Measurements from ENCODE around the gene C2CD4C.
"Not testable (repeated sequence)": the region's sequence is repeated elsewhere in the genome, so short reads cannot be mapped to it uniquely, and the experiment has no call there.

C2CD4C gene

DNA sequence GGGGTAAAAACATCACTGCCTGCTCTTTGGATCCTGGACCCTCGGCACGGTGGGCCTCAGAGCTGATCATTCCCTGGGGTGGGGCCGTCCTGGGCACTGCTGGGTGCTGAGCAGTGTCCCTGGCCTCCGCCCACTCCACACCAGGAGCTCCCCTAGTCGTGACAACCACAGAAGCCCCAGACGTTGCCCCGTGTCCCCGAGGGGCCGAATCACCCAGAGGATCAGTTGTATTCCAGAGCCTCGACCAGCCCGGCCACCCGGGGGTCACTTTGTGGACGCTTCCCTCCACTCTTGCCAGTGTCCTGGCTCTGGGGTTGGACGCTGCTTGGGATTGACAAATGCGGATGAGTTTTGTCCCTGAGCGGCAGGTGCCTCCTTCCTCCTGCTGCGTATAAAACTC, 10.2 kb downstream of the C2CD4C start:
- no peak for DNase-seq (ENCODE audit: low spot score)

DNA sequence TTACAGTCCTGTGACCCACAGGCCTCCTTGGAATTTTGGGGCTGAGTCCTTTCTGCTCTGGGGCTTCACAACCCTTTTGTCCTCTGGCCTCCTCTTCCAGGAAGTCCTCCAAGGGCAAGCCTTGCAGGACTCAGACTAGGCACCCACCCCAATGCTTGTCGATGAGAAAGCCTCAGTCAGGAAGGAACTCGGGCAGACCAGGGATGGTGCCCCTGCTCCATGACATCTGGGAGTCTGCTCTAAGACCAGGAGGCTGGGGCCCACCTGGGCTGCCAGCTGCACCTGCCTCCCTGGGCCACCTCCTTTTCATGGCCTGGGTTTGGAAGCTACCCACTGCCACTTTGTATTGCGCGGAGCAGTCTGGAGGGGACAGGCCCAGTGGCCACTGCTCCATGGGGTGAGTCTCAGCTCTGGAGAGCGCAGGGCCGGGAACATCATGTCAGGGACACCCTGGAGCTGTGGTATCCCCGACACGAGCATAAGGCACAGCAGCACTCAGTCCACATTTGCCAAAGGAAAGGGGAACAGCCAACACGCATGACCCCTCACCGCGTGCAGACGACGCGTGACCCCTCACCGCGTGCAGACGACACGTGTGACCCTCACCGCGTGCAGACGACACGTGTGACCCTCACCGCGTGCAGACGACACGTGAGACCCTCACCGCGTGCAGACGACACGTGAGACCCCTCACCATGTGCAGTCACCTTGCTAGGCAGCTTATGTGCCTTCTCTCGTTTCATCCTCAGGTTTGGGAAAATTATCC, 10.8 kb downstream of the C2CD4C start:
- no peak for DNase-seq (ENCODE audit: low spot score)

- no peak for DNase-seq (ENCODE audit: low spot score)
These were observed 11.6 kb downstream of the C2CD4C start for GRCh38 chr19:397321-397720.

DNA sequence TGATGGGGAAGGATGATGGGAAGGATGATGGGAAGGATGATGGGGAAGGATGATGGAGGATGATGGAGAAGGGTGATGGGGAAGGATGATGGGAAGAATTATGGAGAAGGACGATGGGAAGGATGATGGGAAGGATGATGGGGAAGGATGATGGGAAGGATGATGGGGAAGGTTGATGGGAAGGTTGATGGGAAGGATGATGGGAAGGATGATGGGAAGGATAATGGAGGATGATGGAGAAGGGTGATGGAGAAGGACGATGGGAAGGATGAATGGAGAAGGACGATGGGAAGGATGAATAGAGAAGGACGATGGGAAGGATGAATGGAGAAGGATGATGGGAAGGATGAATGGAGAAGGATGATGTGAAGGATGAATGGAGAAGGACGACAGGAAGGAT, 13.5 kb downstream of the C2CD4C start:
- no peak for DNase-seq (ENCODE audit: low spot score)

DNA sequence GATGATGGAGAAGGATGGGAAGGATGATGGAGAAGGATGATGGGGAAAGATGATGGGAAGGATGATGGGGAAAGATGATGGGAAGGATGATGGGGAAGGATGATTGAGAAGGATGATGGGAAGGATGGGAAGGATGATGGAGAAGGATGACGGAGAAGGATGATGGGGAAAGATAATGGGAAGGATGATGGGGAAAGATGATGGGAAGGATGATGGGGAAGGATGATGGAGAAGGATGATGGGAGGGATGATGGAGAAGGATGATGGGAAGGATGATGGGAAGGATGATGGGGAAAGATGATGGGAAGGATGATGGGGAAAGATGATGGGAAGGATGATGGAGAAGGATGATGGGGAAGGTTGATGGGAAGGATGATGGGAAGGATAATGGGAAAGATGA, 14.1 kb downstream of the C2CD4C start:
- not testable (repeated sequence) for DNase-seq (ENCODE audit: low spot score)

GRCh38 chr19:393560-393959, 15.4 kb downstream of the C2CD4C start:
- not testable (repeated sequence) for DNase-seq (ENCODE audit: low spot score)

- DNase-seq (ENCODE audit: low spot score), result no peak
These were observed 16.5 kb downstream of the C2CD4C start for GRCh38 chr19:392375-392970.

GRCh38 chr19:391726-392374, 17.1 kb downstream of the C2CD4C start:
- DNase-seq (ENCODE audit: low spot score), result no peak

GRCh38 chr19:391207-391557, 17.8 kb downstream of the C2CD4C start:
- DNase-seq (ENCODE audit: low spot score), result no peak

DNA sequence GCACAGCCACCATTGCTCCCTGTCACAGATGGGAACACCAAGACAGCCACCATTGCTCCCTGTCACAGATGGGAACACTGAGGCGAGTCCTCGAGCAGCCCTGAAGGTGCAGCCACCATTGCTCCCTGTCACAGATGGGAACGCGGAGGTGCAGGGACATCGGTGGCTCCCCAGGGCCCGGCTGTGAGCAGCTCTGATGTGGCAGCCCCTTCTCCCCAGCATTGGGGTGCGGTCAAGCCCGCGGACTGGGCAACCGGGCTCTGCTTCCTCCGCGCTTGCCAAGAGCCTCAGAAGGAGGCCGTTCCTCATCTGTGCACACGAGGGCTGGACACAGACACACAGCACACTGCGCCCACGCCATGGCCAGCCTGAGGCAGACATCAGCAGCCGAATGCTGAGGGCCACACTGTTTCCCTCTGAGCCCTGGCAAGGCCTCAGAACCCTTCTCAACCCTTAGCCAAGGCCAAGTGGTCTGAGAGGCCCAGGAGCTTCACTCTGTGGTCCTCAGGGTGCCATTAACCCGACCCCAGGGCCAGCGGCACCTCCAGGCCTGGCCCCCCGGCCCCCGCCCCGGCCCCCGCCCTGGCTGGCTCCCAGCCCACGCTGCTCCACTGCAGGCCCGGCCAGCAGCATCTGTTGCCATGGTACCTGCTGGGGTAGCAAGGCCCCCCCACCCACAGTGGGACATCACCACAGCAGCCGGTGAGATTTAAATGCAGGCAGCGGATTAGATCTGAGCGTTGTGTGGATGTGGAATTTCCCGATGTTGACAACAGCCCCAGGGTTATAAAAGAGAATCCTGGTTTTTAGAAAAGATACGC, 18.4 kb downstream of the C2CD4C start:
- no peak for DNase-seq (ENCODE audit: low spot score)

DNA sequence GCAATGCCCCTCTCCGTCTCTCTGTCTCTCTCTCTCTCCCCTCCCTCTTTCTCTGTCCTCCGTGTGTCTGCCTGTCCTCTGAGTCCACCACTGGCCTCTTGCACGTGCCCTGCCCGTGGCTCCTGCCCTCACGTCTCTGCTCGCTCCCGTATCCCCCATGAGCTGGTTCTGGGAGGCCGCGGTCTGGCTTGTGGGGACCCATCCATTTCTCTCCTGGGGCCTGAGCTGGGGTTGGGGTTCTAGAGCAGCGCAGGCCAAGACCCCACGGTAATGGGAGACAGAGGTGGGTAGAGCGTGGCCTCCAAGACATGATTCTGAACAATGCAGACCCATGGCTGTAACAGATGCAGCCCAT, 19.0 kb downstream of the C2CD4C start:
- no peak for DNase-seq (ENCODE audit: low spot score)

DNA sequence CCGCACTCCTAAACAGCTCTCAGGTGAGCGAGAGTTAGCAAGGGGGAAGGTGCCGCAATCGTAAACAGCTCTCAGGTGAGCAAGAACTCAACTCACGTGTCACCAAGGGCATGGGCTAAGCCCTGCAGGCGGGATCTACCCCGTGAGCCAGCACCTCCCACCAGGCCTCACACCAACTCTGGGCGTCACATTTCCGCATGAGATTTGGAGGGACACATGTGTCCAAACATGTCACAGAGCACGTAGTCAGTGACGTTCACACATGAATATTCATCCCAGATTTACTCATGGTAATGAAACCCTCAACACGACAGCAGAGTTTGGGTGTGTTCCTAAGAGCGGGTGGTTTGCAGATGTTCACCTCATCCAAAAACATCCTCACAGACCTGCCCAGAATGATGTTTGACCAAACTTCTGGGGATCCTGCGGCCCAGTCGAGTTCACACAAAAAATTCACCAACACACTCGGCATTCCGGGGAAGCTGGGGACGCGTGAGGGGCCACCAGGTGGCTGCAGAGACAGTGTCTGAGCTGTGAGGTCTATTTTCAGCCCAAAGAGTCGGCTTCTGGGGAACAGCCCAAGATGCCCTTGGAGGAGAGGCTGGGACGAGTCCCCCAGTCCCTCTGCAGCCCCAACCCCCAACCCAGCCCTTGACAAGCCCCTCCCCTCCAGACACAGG, 19.6 kb downstream of the C2CD4C start:
- DNase-seq (ENCODE audit: low spot score), result no peak

DNA sequence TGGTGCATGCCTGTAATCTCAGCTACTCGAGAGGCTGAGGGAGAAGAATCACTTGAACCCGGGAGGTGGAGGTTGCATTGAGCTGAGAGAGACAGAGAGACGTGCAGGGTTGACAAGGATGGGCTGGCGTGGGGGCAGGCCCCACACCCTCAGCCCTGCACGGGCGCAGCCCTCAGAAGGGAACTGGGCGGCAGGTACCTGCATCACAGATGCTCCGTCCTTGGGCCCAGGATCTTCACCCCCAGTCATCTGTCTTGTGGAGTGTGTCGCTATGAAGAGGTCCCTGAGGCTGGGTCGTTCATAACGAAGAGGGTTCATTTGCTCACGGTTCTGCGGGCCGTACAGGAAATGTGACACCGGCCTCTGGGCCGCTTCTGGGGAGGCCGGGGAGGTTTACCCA, 20.3 kb downstream of the C2CD4C start:
- DNase-seq (ENCODE audit: low spot score), result no peak

DNA sequence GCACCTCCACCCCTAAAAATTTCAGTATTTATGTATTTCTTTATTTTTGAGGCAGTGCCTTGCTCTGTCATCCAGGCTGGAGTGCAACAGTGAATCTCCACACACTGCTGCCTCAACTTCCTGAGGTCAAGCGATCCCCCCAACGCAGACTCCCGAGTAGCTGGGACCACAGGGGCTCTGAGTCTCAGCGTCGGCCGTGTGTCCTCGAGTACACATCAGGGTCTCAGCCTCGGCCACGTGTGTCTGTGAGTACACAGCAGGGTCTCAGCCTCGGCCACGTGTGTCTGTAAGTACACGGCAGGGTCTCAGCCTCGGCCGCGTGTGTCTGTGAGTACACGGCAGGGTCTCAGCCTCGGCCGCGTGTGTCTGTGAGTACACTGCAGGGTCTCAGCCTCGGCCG, 21.2 kb downstream of the C2CD4C start:
- no peak for DNase-seq (ENCODE audit: low spot score)

DNA sequence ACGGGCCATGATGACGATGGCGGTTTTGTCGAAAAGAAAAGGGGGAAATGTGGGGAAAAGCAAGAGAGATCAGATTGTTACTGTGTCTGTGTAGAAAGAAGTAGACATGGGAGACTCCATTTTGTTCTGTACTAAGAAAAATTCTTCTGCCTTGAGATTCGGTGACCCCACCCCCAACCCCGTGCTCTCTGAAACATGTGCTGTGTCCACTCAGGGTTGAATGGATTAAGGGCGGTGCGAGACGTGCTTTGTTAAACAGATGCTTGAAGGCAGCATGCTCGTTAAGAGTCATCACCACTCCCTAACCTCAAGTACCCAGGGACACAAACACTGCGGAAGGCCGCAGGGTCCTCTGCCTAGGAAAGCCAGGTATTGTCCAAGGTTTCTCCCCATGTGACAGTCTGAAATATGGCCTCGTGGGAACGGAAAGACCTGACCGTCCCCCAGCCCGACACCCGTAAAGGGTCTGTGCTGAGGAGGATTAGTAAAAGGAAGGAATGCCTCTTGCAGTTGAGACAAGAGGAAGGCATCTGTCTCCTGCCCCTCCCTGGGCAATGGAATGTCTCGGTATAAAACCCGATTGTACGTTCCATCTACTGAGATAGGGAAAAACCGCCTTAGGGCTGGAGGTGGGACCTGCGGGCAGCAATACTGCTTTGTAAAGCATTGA, 22.2 kb downstream of the C2CD4C start:
- not testable (repeated sequence) for DNase-seq (ENCODE audit: low spot score)

GRCh38 chr19:386189-386588, 22.8 kb downstream of the C2CD4C start:
- not testable (repeated sequence) for DNase-seq (ENCODE audit: low spot score)

DNA sequence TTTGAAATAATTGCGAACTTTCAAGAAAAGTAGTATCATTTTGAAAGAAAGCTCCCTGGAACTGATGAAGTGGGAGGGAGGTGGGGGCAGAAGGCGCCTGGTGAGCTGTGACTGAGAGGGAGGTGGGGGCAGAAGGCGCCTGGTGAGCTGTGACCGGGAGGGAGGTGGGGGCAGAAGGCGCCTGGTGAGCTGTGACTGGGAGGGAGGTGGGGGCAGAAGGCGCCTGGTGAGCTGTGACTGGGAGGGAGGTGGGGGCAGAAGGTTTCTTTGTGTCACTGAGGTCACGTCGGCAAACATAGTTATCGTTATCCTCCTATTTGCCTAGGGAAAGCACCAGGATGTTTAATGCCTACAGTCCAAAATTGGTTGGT, 24.2 kb downstream of the C2CD4C start:
- DNase-seq (ENCODE audit: low spot score), result peak; percentile 49

GRCh38 chr19:383922-384798, 24.8 kb downstream of the C2CD4C start:
- DNase-seq (ENCODE audit: low spot score), result no peak

- no peak for DNase-seq (ENCODE audit: low spot score)
These were observed 25.9 kb downstream of the C2CD4C start for GRCh38 chr19:383040-383439.

GRCh38 chr19:382578-382977, 26.4 kb downstream of the C2CD4C start:
- DNase-seq (ENCODE audit: low spot score), result peak; percentile 93

DNA sequence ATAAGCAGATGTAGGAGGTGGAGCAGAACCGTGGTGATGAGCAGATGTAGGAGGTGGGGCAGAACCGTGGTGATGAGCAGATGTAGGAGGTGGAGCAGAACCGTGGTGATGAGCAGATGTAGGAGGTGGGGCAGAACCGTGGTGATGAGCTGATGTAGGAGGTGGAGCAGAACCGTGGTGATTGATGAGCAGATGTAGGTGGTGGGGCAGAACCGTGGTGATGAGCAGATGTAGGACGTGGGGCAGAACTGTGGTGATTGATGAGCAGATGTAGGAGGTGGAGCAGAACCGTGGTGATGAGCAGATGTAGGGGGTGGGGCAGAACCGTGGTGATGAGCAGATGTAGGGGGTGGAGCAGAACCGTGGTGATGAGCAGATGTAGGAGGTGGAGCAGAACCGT, 27.0 kb downstream of the C2CD4C start:
- DNase-seq (ENCODE audit: low spot score), result not testable (repeated sequence)
